Activated CD4-positive, alpha-beta memory T cell treated with anti-CD3 and anti-CD28 coated beads for 36 hours (primary cell): ENCODE data around the gene SDHAF2. TPM values are rescaled to one million over a fixed set of nuclear protein-coding genes. Genes with fewer than 3 reads are reported as not detected.
"Not testable (repeated sequence)": the region's sequence is repeated elsewhere in the genome, so short reads cannot be mapped to it uniquely, and the experiment has no call there.

Experiments used
- CTCF ChIA-PET: fragments of 350-600 bp; sonication (Branson Sonifier 250); formaldehyde crosslinking; loops from one replicate; lab custom pipeline; 2021; ENCODE audit warnings: antibody characterized with exemption, inconsistent platforms; lab: Charles Lee
- POLR2A ChIA-PET: fragments of 350-600 bp; sonication (Branson Sonifier 250); formaldehyde crosslinking; loops from one replicate; lab custom pipeline; 2021; ENCODE audit warnings: antibody characterized with exemption; lab: Charles Lee
- DNase-seq: peaks from one replicate; pipeline ENCODE4 v3.0.0-alpha.2; 2020
- H3K27ac Mint-ChIP-seq: one replicate; pipeline ENCODE4 v1.8.0; 2021; ENCODE audit warnings: mixed read lengths
- H3K27me3 Mint-ChIP-seq: one replicate; pipeline ENCODE4 v1.8.0; 2021; ENCODE audit warnings: mixed read lengths
- H3K36me3 Mint-ChIP-seq: one replicate; pipeline ENCODE4 v1.8.0; 2021; ENCODE audit warnings: mixed read lengths
- H3K4me1 Mint-ChIP-seq: one replicate; pipeline ENCODE4 v1.8.0; 2021; ENCODE audit warnings: low read depth, mixed read lengths
- H3K4me3 Mint-ChIP-seq: one replicate; pipeline ENCODE4 v1.8.0; 2021; ENCODE audit warnings: mild to moderate bottlenecking, mixed read lengths
- H3K9me3 Mint-ChIP-seq: one replicate; pipeline ENCODE4 v1.8.0; 2021; ENCODE audit warnings: mixed read lengths
- intact Hi-C: fragments of 100-400 bp; cut with micrococcal nuclease; formaldehyde crosslinking; loops from one replicate; pipeline ENCODE4 v1.15.1; 2023
- total RNA-seq, 2 experiments: library from RNA; stranded (reverse); gene quantifications; one replicate each; pipeline ENCODE4 v1.2.3, GENCODE V29; 2021

The SDHAF2 gene
- total RNA-seq, 2 experiments from 2014 or later, result 31.4 to 35.4 TPM

GRCh38 chr11:61452825-61453224, 22.9 kb downstream of the SDHAF2 start:
- no peaks in the 10 kb centered on the region for H3K27me3 Mint-ChIP-seq
- intact Hi-C loops, result no loop called here
- H3K36me3 Mint-ChIP-seq, result peaks cover 32% of the 10 kb centered on the region
- H3K27ac Mint-ChIP-seq, result no peak overlapping the region
- no peaks in the 10 kb centered on the region for H3K9me3 Mint-ChIP-seq
- ChIA-PET POLR2A (no interaction called here), CTCF (interaction anchor here (0.8 to 1.9 kb wide), 5 partner anchors 18 to 64 kb away, joined by 3 to 9 read pairs (median 4); no protein-coding TSS in a partner anchor)
- no peak for DNase-seq
- peaks cover 5% of the 10 kb centered on the region for H3K4me1 Mint-ChIP-seq
- no peak overlapping the region for H3K4me3 Mint-ChIP-seq

GRCh38 chr11:61453695-61454094, 23.8 kb downstream of the SDHAF2 start:
- CTCF ChIA-PET, result interaction anchor here (1.1 to 1.6 kb wide), 2 partner anchors 18 to 63 kb away, joined by 5 to 8 read pairs; no protein-coding TSS in a partner anchor
- POLR2A ChIA-PET, result no interaction called here
- Mint-ChIP-seq H3K36me3 (peaks cover 25% of the 10 kb centered on the region), H3K9me3 (no peaks in the 10 kb centered on the region), H3K27me3 (no peaks in the 10 kb centered on the region), H3K27ac (no peak overlapping the region), H3K4me1 (no peaks in the 10 kb centered on the region), H3K4me3 (no peak overlapping the region)
- DNase-seq, result no peak
- intact Hi-C loops, result no loop called here

- ChIA-PET POLR2A (no interaction called here), CTCF (no interaction called here)
- no peak for DNase-seq
- Mint-ChIP-seq H3K9me3 (no peaks in the 10 kb centered on the region), H3K27ac (no peak overlapping the region), H3K27me3 (no peaks in the 10 kb centered on the region), H3K4me1 (no peaks in the 10 kb centered on the region), H3K36me3 (peaks cover 19% of the 10 kb centered on the region), H3K4me3 (no peak overlapping the region)
- intact Hi-C loops, result no loop called here
Observed at GRCh38 chr11:61454520-61454919, 24.6 kb downstream of the SDHAF2 start.

GRCh38 chr11:61460474-61460881, 30.6 kb downstream of the SDHAF2 start:
- no peak for DNase-seq
- ChIA-PET CTCF (interaction anchor here (0.7 to 0.8 kb wide), 2 partner anchors 56 to 62 kb away, joined by 3 read pairs; no protein-coding TSS in a partner anchor), POLR2A (no interaction called here)
- Mint-ChIP-seq H3K27ac (no peak overlapping the region), H3K4me3 (no peak overlapping the region), H3K27me3 (no peaks in the 10 kb centered on the region), H3K4me1 (no peaks in the 10 kb centered on the region), H3K36me3 (peaks cover 3% of the 10 kb centered on the region), H3K9me3 (no peaks in the 10 kb centered on the region)
- intact Hi-C loops, result no loop called here

- H3K4me1 Mint-ChIP-seq, result no peaks in the 10 kb centered on the region
Observed at GRCh38 chr11:61460986-61461385, 31.1 kb downstream of the SDHAF2 start.

GRCh38 chr11:61467602-61468001, 37.7 kb downstream of the SDHAF2 start:
- DNase-seq, H3K4me1 Mint-ChIP-seq, H3K9me3 Mint-ChIP-seq, H3K27ac Mint-ChIP-seq, intact Hi-C loops, H3K27me3 Mint-ChIP-seq, H3K4me3 Mint-ChIP-seq: not testable (repeated sequence)
- ChIA-PET POLR2A (interaction anchor here (0.6 kb wide), 1 partner anchor 9 kb away, joined by 6 read pairs; no protein-coding TSS in a partner anchor), CTCF (interaction anchor here (0.5 to 1.7 kb wide), 3 partner anchors 21 to 49 kb away, joined by 3 to 14 read pairs (median 8); no protein-coding TSS in a partner anchor)
- peaks cover 10% of the 10 kb centered on the region for H3K36me3 Mint-ChIP-seq

More at GRCh38 chr11:61460986-61461385, 31.1 kb downstream of the SDHAF2 start:
- Mint-ChIP-seq H3K9me3 (no peaks in the 10 kb centered on the region), H3K36me3 (no peaks in the 10 kb centered on the region), H3K27me3 (no peaks in the 10 kb centered on the region), H3K4me3 (no peak overlapping the region), H3K27ac (no peak overlapping the region)
- no peak for DNase-seq
- ChIA-PET CTCF (interaction anchor here (0.6 to 1.4 kb wide), 4 partner anchors 14 to 632 kb away, joined by 3 to 5 read pairs (median 3); no protein-coding TSS in a partner anchor), POLR2A (interaction anchor here (0.6 kb wide), 2 partner anchors 10 to 13 kb away, joined by 3 to 4 read pairs; no protein-coding TSS in a partner anchor)
- intact Hi-C loops, result no loop called here

GRCh38 chr11:61468002-61468401, 38.1 kb downstream of the SDHAF2 start:
- DNase-seq, result no peak
- Mint-ChIP-seq H3K36me3 (peaks cover 12% of the 10 kb centered on the region), H3K27ac (no peak overlapping the region), H3K4me1 (no peaks in the 10 kb centered on the region), H3K9me3 (peaks cover 7% of the 10 kb centered on the region), H3K27me3 (no peaks in the 10 kb centered on the region), H3K4me3 (no peak overlapping the region)
- CTCF ChIA-PET, result interaction anchor here (1.6 to 2.0 kb wide), 2 partner anchors 10 to 49 kb away, joined by 8 to 11 read pairs; no protein-coding TSS in a partner anchor
- POLR2A ChIA-PET, result no interaction called here
- intact Hi-C loops, result no loop called here

GRCh38 chr11:61472282-61472681, 42.4 kb downstream of the SDHAF2 start:
- ChIA-PET POLR2A (no interaction called here), CTCF (interaction anchor here (1.5 to 14.0 kb wide), 2 partner anchors 10 to 44 kb away, joined by 6 to 277 read pairs; no protein-coding TSS in a partner anchor)
- peaks cover 15% of the 10 kb centered on the region for H3K36me3 Mint-ChIP-seq
- H3K27ac Mint-ChIP-seq, result no peak overlapping the region
- H3K4me1 Mint-ChIP-seq, result peaks cover 9% of the 10 kb centered on the region
- H3K9me3 Mint-ChIP-seq, result peaks cover 7% of the 10 kb centered on the region
- intact Hi-C loops, result no loop called here
- no peak overlapping the region for H3K4me3 Mint-ChIP-seq
- no peak for DNase-seq
- no peaks in the 10 kb centered on the region for H3K27me3 Mint-ChIP-seq

GRCh38 chr11:61472868-61473267, 42.9 kb downstream of the SDHAF2 start:
- H3K4me1 Mint-ChIP-seq, result peaks cover 9% of the 10 kb centered on the region
- POLR2A ChIA-PET, result no interaction called here
- intact Hi-C loops, result no loop called here
- H3K4me3 Mint-ChIP-seq, result no peak overlapping the region
- H3K36me3 Mint-ChIP-seq, result peaks cover 10% of the 10 kb centered on the region
- CTCF ChIA-PET, result interaction anchor here (1.5 to 14.0 kb wide), 3 partner anchors 10 to 166 kb away, joined by 4 to 277 read pairs (median 6); no protein-coding TSS in a partner anchor
- no peaks in the 10 kb centered on the region for H3K27me3 Mint-ChIP-seq
- no peak for DNase-seq
- H3K27ac Mint-ChIP-seq, result no peak overlapping the region
- peaks cover under 1% of the 10 kb centered on the region for H3K9me3 Mint-ChIP-seq

- ChIA-PET CTCF (interaction anchor here (1.5 to 14.0 kb wide), 4 partner anchors 9 to 165 kb away, joined by 4 to 277 read pairs (median 26); no protein-coding TSS in a partner anchor), POLR2A (no interaction called here)
- H3K36me3 Mint-ChIP-seq, result peaks cover 8% of the 10 kb centered on the region
- no peak for DNase-seq
- H3K9me3 Mint-ChIP-seq, result no peaks in the 10 kb centered on the region
- H3K27me3 Mint-ChIP-seq, result no peaks in the 10 kb centered on the region
- no peak overlapping the region for H3K4me3 Mint-ChIP-seq
- intact Hi-C loops, result no loop called here
- H3K27ac Mint-ChIP-seq, result no peak overlapping the region
- H3K4me1 Mint-ChIP-seq, result peaks cover 9% of the 10 kb centered on the region
Observed at GRCh38 chr11:61473370-61474012, 43.6 kb downstream of the SDHAF2 start.

- CTCF ChIA-PET, result interaction anchor here (1.1 to 14.0 kb wide), 4 partner anchors 8 to 165 kb away, joined by 3 to 277 read pairs (median 26); no protein-coding TSS in a partner anchor
- intact Hi-C loops, result no loop called here
- POLR2A ChIA-PET, result no interaction called here
- no peak overlapping the region for H3K4me3 Mint-ChIP-seq
- DNase-seq, result no peak
- H3K27me3 Mint-ChIP-seq, result no peaks in the 10 kb centered on the region
- H3K27ac Mint-ChIP-seq, result no peak overlapping the region
- peaks cover 8% of the 10 kb centered on the region for H3K36me3 Mint-ChIP-seq
- no peaks in the 10 kb centered on the region for H3K9me3 Mint-ChIP-seq
- peaks cover 9% of the 10 kb centered on the region for H3K4me1 Mint-ChIP-seq
Observed at GRCh38 chr11:61474013-61474643, 44.2 kb downstream of the SDHAF2 start.

GRCh38 chr11:61475433-61475832, 45.5 kb downstream of the SDHAF2 start:
- POLR2A ChIA-PET, result no interaction called here
- no peak overlapping the region for H3K27ac Mint-ChIP-seq

More at GRCh38 chr11:61475433-61475832, 45.5 kb downstream of the SDHAF2 start:
- Mint-ChIP-seq H3K4me3 (no peak overlapping the region), H3K4me1 (peaks cover 9% of the 10 kb centered on the region), H3K27me3 (no peaks in the 10 kb centered on the region), H3K9me3 (no peaks in the 10 kb centered on the region), H3K36me3 (peaks cover 8% of the 10 kb centered on the region)
- no peak for DNase-seq
- CTCF ChIA-PET, result interaction anchor here (0.8 to 14.0 kb wide), 7 partner anchors 9 to 163 kb away, joined by 3 to 277 read pairs (median 11); partner anchors contain the start of gene LRRC10B
- intact Hi-C loops, result loop anchor here (5.0 kb wide), 1 partner anchor 152 kb away; no protein-coding TSS in a partner anchor
